GM12864 (cell line): ENCODE measurements around the gene ZNF620.

ENCODE experiments used
- DNase-seq: peaks from one replicate; pipeline ENCODE4 v3.0.0-alpha.2; 2011; ENCODE audit warnings: low read depth
- H3K4me3 ChIP-seq: 2 replicates; pipeline ENCODE4 v1.5.1; 2011; ENCODE audit warnings: mild to moderate bottlenecking, low read depth, low read length, control low read depth
- TF ChIP-seq, protein P1 (sequence below): IDR thresholded peaks from 2 replicates; pipeline ENCODE4 v1.5.1; 2011; ENCODE audit warnings: low read depth, mild to moderate bottlenecking, moderate library complexity, low read length, control low read depth, inconsistent platforms; ENCODE audit errors: missing control alignments

Gene ZNF620

DNA sequence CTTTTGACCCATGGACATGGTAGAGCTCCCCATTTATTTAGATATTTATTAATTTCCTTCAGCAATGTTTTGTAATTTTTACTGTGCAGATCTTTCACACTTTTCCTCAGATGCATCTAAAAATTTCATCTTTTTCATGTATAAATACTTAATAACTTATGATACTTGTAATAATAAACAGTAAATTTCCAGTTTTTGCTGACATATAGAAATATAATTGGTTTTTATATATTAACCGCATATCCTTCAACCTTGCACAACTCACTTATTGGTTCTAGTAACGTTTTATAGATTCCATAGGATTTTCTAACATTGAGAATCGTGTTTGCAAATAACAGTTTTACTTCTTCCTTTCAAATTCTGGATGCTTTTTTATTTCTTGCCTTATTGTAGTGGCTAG is 15.4 kb downstream of the ZNF620 start:
- no peak overlapping the region for H3K4me3 ChIP-seq

DNA sequence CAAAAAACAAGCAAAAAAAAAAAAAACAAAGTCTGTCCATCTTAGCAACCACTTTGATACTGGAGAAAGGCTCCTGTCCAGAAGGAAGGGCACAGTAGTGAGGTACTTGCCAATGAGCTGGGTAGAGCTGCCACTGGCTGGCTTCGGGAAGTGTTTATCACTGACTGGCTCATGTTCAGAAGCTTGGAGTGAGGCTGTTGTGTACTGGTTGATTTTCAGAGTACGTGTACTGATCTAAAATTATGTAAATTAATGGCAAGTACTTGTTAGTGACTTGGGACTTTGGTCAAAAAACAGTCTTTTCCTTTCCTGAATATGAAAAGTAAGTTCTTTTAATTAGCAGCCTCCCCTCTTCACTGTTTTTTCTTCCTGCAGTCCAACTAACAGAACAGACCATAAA is 17.9 kb downstream of the ZNF620 start:
- TF ChIP-seq, protein P1, sequence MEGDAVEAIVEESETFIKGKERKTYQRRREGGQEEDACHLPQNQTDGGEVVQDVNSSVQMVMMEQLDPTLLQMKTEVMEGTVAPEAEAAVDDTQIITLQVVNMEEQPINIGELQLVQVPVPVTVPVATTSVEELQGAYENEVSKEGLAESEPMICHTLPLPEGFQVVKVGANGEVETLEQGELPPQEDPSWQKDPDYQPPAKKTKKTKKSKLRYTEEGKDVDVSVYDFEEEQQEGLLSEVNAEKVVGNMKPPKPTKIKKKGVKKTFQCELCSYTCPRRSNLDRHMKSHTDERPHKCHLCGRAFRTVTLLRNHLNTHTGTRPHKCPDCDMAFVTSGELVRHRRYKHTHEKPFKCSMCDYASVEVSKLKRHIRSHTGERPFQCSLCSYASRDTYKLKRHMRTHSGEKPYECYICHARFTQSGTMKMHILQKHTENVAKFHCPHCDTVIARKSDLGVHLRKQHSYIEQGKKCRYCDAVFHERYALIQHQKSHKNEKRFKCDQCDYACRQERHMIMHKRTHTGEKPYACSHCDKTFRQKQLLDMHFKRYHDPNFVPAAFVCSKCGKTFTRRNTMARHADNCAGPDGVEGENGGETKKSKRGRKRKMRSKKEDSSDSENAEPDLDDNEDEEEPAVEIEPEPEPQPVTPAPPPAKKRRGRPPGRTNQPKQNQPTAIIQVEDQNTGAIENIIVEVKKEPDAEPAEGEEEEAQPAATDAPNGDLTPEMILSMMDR, result no peak
- H3K4me3 ChIP-seq, result no peak overlapping the region; the same call in 1 of the 2 replicates
- no peak for DNase-seq

More for the DNA sequence above, 15.4 kb downstream of the ZNF620 start:
- DNase-seq, result no peak
- TF ChIP-seq, protein P1, result no peak

- H3K4me3 ChIP-seq, result peak overlapping the region; percentile 85
- DNase-seq, result no peak
- TF ChIP-seq, protein P1, result no peak
These were observed 18.4 kb downstream of the ZNF620 start for GRCh38 chr3:40524222-40524567.

GRCh38 chr3:40524568-40525285 is 18.9 kb downstream of the ZNF620 start, which contains the start of gene ZNF621:
Gene ZNF621 (plus strand): TSS chr3:40524960. CDS start chr3:40525841, 881 bp downstream.
- TF ChIP-seq, protein P1, result no peak
- peak; percentile 36 for DNase-seq
- peak within 1 kb of the TSS; percentile 85 for H3K4me3 ChIP-seq

DNA sequence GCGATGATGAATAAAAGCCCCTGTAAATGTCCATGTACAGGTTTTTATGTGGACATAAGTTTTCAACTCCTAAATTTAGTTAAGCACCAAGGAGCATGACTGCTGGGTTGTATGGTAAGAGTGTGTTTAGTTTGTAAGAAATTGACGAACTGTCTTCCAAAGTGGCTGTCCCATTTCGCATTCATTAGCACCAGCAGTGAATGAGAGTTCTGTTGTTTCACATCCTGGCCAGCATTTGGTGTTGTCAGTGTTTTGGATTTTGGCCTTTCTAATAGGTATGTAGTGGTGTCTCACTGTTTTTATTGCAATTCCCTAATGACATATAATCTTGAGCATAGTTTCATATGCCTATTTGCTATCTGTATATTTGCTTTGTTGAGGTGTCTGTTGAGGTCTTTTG is 22.6 kb downstream of the ZNF620 start:
- TF ChIP-seq, protein P1, result no peak

DNA sequence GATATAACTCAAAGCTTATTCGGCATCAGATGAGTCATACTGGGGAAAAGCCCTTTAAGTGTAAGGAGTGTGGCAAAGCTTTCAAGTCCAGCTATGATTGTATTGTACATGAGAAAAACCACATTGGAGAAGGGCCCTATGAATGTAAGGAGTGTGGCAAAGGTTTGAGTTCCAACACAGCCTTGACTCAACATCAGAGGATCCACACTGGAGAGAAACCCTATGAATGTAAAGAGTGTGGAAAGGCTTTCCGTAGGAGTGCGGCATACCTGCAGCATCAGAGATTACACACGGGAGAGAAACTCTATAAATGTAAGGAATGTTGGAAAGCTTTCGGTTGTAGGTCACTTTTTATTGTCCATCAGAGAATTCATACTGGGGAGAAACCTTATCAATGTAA is 26.4 kb downstream of the ZNF620 start:
- TF ChIP-seq, protein P1, result no peak
- DNase-seq, result no peak
- no peak overlapping the region for H3K4me3 ChIP-seq

More for the DNA sequence above, 22.6 kb downstream of the ZNF620 start:
- no peak for DNase-seq
- H3K4me3 ChIP-seq, result no peak overlapping the region

GRCh38 chr3:40534283-40534682 is 28.4 kb downstream of the ZNF620 start:
- TF ChIP-seq, protein P1, result no peak
- no peak for DNase-seq
- no peak overlapping the region for H3K4me3 ChIP-seq
